ENCODE measurements around the gene PIH1D2.

PIH1D2 gene

GRCh38 chr11:112113539-112114457 lies 40.0 kb upstream of the PIH1D2 start:
- peak; percentile 61 for TF ChIP-seq CTCF (IDR thresholded peaks at IDR 0.05; ENCODE audit: control extremely low read depth, extremely low read depth, low read depth, missing control alignments)
- peak; percentile 61 for DNase-seq (ENCODE audit: extremely low spot score)
- ChIA-PET POLR2A (no interaction called here), CTCF (interaction anchor here (0.6 to 5.2 kb wide), 20 partner anchors 8 to 187 kb away, joined by 3 to 47 read pairs (median 6); partner anchors contain the start of genes SDHD and TIMM8B)

- ChIA-PET POLR2A (no interaction called here), CTCF (interaction anchor here (2.2 to 2.4 kb wide), 2 partner anchors 8 to 9 kb away, joined by 6 to 8 read pairs; no protein-coding TSS in a partner anchor)
- no peak for TF ChIP-seq CTCF (IDR thresholded peaks at IDR 0.05; ENCODE audit: control extremely low read depth, extremely low read depth, low read depth, missing control alignments)
- no peak for DNase-seq (ENCODE audit: extremely low spot score)
These were observed 32.3 kb upstream of the PIH1D2 start for GRCh38 chr11:112106070-112106469.

GRCh38 chr11:112103446-112103845 lies 29.6 kb upstream of the PIH1D2 start:
- POLR2A ChIA-PET, result no interaction called here

GRCh38 chr11:112100462-112100861 lies 26.6 kb upstream of the PIH1D2 start:
- TF ChIP-seq CTCF (IDR thresholded peaks at IDR 0.05; ENCODE audit: control extremely low read depth, extremely low read depth, low read depth, missing control alignments), result no peak
- CTCF ChIA-PET, result interaction anchor here (0.7 to 5.6 kb wide), 4 partner anchors 9 to 17 kb away, joined by 3 to 47 read pairs (median 4); no protein-coding TSS in a partner anchor
- POLR2A ChIA-PET, result no interaction called here
- no peak for DNase-seq (ENCODE audit: extremely low spot score)

More at GRCh38 chr11:112103446-112103845, 29.6 kb upstream of the PIH1D2 start:
- no peak for DNase-seq (ENCODE audit: extremely low spot score)
- TF ChIP-seq CTCF (IDR thresholded peaks at IDR 0.05; ENCODE audit: control extremely low read depth, extremely low read depth, low read depth, missing control alignments), result no peak
- CTCF ChIA-PET, result interaction anchor here (2.1 to 2.6 kb wide), 2 partner anchors 9 to 11 kb away, joined by 10 read pairs; no protein-coding TSS in a partner anchor

GRCh38 chr11:112097734-112098528 lies 24.1 kb upstream of the PIH1D2 start:
- POLR2A ChIA-PET, result no interaction called here

More at GRCh38 chr11:112097734-112098528, 24.1 kb upstream of the PIH1D2 start:
- TF ChIP-seq CTCF (IDR thresholded peaks at IDR 0.05; ENCODE audit: control extremely low read depth, extremely low read depth, low read depth, missing control alignments), result no peak
- no peak for DNase-seq (ENCODE audit: extremely low spot score)
- CTCF ChIA-PET, result interaction anchor here (0.6 to 5.6 kb wide), 3 partner anchors 8 to 131 kb away, joined by 3 to 47 read pairs (median 6); no protein-coding TSS in a partner anchor

Measured in GM10248 (cell line).